HL-60 (cell line): Measurements from ENCODE around the gene PALLD.

ENCODE experiments used
- GABPA ChIP-seq: IDR thresholded peaks from 2 replicates; pipeline ENCODE4 v1.6.1; 2012; ENCODE audit warnings: low read depth
- POLR2AphosphoS5 ChIP-seq: IDR thresholded peaks from 2 replicates; pipeline ENCODE4 v1.6.1; 2012; ENCODE audit warnings: low read depth

DNA sequence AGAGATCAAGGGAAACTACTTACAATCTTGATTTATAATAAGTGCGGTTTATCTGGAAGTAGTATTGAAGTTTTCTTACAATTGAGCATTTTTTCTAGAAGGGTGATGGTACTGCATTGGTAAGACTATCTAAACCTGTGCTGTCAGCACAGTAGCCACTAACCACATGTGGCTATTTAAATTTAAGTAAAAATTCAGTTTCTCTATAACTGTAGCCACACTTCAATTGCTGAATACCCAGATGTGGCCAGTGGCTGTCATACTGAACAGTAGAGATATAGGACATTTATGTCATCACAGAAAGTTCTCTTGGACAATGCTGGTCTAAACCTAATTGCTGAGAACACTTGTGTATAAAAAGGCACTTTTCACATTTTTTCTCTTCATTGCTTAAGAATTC is 290.5 kb downstream of the PALLD start:
- TF ChIP-seq POLR2AphosphoS5 (no peak), GABPA (no peak)
